Measurements from ENCODE around the gene LTBP3. TPM values are rescaled to one million over a fixed set of nuclear protein-coding genes. Genes with fewer than 3 reads are reported as not detected.

The LTBP3 gene
- total and polyA plus RNA-seq, 9 of the 15 experiments (the other 6 are each of a cell fraction or from before 2014, with no cell fraction given): 0.06 to 20.5 (median 4.8) TPM

DNA sequence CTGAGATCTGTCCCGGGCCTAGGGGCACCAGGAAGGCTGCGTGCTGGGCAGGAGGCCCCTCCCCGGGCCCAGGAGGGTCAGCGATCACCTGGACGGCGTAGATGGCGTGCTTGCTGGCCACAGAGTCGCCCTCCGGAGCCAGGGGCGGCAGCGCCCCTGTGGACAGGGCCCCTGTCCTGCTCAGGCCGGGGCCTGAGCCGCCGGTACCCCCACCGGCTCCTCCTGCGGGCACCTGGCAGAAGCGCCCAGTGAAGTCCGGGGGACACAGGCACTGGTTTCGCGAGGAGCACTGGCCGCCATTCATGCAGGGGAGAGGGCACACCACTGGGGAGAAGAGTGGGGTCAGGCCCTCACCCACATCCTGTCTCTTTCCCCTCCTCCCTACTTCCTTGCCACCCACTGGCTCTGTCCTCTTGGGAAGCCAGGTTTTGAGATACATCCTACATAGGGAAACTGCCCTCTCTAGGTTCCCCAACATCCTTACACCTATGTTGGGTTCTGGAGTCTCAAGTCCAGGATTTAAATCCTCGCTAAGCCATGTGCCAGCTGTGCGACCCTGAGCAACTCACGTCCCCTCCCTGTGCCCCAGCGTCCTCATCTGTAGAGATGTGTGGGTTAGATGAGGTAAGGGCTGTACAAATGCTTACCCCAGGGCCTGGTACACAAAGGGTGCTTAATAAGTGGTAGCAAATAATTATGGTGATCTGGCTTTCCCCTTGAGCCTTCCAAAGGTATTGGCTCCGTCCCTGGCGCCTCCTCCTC lies 3.9 kb downstream of the LTBP3 start:
- Histone ChIP-seq H3K4me2 (ENCODE audit: insufficient read depth, low read length) (peak overlapping the region; percentile 72), H3K9ac (ENCODE audit: insufficient read depth in 1 of 2, low read depth in 2 of 2, low read length in 2 of 2) (peak overlapping the region in 1 of 2 experiments; percentile 88; a peak in 2 of 4 replicates), H3K79me2 (ENCODE audit: control insufficient read depth, insufficient read depth, low read length) (no peaks in the 10 kb centered on the region), H3K36me3 (ENCODE audit: control insufficient read depth, insufficient read depth, low read length) (no peaks in the 10 kb centered on the region), H4K20me1 (replicated peaks; ENCODE audit: control insufficient read depth, insufficient read depth, low read length) (0 out of 2 replicates have a peak, but pooled peaks cover 8% of the 10 kb centered on the region), H3K27ac (ENCODE audit: extremely low read depth, low read depth, low read length) (peak overlapping the region; percentile 65; the same call in 2 of the 3 replicates), H3K9me3 (replicated peaks; ENCODE audit: control insufficient read depth, insufficient read depth, low read depth, low read length) (no peaks in the 10 kb centered on the region), H3K4me3 (peak overlapping the region; percentile 40), H2AFZ (ENCODE audit: low read depth, low read length) (peak overlapping the region; percentile 71), H3K9me1 (ENCODE audit: control insufficient read depth, insufficient read depth, low read length) (no peaks in the 10 kb centered on the region), H3K27me3 (ENCODE audit: control insufficient read depth in 2 of 2, insufficient read depth in 2 of 2, low read length in 2 of 2) (no peaks in the 10 kb centered on the region), H3K4me1 (replicated peaks in 1 of 2; ENCODE audit: control insufficient read depth in 2 of 2, insufficient read depth in 2 of 2, low read length in 2 of 2) (peaks cover 60 to 85% of the 10 kb centered on the region in 2 experiments)
- WGBS (ENCODE audit: insufficient coverage, low coverage, missing lambda C conversion rate): 83% methylated on average over 18 of the region's 27 CpGs
- no peak for FAIRE-seq
- in situ Hi-C loops (cut with MboI) (no loop called here), intact Hi-C loops (cut with micrococcal nuclease) (no loop called here)
- ChIA-PET POLR2A (interaction anchor here (0.5 to 1.5 kb wide), 5 partner anchors 14 to 131 kb away, joined by 3 to 8 read pairs (median 3); partner anchors contain the start of gene NEAT1), CTCF (ENCODE audit: low intra/inter-chr PET ratio) (no interaction called here)
- no peak for ATAC-seq
- no peak for DNase-seq (ENCODE audit: extremely low read depth in 1 of 4, low spot score in 3 of 4)
- no TSS peak for BruUV-seq (replicated peaks)
- TF ChIP-seq ZC3H8 (IDR thresholded peaks at IDR 0.05) (no peak), HNRNPH1 (optimal IDR thresholded peaks at IDR 0.05; ENCODE audit: low read depth, low read length) (no peak), MCM5 (IDR thresholded peaks at IDR 0.05; ENCODE audit: low read depth) (no peak), KAT2B (IDR thresholded peaks at IDR 0.05; ENCODE audit: low read depth, low read length) (no peak), NRF1 (conservative IDR thresholded peaks at IDR 0.05 in 1 of 2, IDR thresholded peaks at IDR 0.05 in 1 of 2) (0 out of 4 replicates have a peak, but pooled peaks of 1 of the 2 experiments have one; percentile 5), SRSF3 (IDR thresholded peaks at IDR 0.05; ENCODE audit: insufficient read depth, low read length) (no peak), ZKSCAN8 (CRISPR knock-in tag; IDR thresholded peaks at IDR 0.05) (no peak)
- TF ChIP-seq, protein P1, sequence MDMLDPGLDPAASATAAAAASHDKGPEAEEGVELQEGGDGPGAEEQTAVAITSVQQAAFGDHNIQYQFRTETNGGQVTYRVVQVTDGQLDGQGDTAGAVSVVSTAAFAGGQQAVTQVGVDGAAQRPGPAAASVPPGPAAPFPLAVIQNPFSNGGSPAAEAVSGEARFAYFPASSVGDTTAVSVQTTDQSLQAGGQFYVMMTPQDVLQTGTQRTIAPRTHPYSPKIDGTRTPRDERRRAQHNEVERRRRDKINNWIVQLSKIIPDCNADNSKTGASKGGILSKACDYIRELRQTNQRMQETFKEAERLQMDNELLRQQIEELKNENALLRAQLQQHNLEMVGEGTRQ (CRISPR knock-in tag; IDR thresholded peaks at IDR 0.05): no peak
- TF ChIP-seq, protein P2, sequence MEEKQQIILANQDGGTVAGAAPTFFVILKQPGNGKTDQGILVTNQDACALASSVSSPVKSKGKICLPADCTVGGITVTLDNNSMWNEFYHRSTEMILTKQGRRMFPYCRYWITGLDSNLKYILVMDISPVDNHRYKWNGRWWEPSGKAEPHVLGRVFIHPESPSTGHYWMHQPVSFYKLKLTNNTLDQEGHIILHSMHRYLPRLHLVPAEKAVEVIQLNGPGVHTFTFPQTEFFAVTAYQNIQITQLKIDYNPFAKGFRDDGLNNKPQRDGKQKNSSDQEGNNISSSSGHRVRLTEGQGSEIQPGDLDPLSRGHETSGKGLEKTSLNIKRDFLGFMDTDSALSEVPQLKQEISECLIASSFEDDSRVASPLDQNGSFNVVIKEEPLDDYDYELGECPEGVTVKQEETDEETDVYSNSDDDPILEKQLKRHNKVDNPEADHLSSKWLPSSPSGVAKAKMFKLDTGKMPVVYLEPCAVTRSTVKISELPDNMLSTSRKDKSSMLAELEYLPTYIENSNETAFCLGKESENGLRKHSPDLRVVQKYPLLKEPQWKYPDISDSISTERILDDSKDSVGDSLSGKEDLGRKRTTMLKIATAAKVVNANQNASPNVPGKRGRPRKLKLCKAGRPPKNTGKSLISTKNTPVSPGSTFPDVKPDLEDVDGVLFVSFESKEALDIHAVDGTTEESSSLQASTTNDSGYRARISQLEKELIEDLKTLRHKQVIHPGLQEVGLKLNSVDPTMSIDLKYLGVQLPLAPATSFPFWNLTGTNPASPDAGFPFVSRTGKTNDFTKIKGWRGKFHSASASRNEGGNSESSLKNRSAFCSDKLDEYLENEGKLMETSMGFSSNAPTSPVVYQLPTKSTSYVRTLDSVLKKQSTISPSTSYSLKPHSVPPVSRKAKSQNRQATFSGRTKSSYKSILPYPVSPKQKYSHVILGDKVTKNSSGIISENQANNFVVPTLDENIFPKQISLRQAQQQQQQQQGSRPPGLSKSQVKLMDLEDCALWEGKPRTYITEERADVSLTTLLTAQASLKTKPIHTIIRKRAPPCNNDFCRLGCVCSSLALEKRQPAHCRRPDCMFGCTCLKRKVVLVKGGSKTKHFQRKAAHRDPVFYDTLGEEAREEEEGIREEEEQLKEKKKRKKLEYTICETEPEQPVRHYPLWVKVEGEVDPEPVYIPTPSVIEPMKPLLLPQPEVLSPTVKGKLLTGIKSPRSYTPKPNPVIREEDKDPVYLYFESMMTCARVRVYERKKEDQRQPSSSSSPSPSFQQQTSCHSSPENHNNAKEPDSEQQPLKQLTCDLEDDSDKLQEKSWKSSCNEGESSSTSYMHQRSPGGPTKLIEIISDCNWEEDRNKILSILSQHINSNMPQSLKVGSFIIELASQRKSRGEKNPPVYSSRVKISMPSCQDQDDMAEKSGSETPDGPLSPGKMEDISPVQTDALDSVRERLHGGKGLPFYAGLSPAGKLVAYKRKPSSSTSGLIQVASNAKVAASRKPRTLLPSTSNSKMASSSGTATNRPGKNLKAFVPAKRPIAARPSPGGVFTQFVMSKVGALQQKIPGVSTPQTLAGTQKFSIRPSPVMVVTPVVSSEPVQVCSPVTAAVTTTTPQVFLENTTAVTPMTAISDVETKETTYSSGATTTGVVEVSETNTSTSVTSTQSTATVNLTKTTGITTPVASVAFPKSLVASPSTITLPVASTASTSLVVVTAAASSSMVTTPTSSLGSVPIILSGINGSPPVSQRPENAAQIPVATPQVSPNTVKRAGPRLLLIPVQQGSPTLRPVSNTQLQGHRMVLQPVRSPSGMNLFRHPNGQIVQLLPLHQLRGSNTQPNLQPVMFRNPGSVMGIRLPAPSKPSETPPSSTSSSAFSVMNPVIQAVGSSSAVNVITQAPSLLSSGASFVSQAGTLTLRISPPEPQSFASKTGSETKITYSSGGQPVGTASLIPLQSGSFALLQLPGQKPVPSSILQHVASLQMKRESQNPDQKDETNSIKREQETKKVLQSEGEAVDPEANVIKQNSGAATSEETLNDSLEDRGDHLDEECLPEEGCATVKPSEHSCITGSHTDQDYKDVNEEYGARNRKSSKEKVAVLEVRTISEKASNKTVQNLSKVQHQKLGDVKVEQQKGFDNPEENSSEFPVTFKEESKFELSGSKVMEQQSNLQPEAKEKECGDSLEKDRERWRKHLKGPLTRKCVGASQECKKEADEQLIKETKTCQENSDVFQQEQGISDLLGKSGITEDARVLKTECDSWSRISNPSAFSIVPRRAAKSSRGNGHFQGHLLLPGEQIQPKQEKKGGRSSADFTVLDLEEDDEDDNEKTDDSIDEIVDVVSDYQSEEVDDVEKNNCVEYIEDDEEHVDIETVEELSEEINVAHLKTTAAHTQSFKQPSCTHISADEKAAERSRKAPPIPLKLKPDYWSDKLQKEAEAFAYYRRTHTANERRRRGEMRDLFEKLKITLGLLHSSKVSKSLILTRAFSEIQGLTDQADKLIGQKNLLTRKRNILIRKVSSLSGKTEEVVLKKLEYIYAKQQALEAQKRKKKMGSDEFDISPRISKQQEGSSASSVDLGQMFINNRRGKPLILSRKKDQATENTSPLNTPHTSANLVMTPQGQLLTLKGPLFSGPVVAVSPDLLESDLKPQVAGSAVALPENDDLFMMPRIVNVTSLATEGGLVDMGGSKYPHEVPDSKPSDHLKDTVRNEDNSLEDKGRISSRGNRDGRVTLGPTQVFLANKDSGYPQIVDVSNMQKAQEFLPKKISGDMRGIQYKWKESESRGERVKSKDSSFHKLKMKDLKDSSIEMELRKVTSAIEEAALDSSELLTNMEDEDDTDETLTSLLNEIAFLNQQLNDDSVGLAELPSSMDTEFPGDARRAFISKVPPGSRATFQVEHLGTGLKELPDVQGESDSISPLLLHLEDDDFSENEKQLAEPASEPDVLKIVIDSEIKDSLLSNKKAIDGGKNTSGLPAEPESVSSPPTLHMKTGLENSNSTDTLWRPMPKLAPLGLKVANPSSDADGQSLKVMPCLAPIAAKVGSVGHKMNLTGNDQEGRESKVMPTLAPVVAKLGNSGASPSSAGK (IDR thresholded peaks at IDR 0.05): no peak
